Measurements from ENCODE around the gene SUGCT. TPM values are rescaled to one million over a fixed set of nuclear protein-coding genes. Genes with fewer than 3 reads are reported as not detected.

Gene SUGCT
- total RNA-seq, 1 experiment from 2014 or later, result 4.6 TPM

DNA sequence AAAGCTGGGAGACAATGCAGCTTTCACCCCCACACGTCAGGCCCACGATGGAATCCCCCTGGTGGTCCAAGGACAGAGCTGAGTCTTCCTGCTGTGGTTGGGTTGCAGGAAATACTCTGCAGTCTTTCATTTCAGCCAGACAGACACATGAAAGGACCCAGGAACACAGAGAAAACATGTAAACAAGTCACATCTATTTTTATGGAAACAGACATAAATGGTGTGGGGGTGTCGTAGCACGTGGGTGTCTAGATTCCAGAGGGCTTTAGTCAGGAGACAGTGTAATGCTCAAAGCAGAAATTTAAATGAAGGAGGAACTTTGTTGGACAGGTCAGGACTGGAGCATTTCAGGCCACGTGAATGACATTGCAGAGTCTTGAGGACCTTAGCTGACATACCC is 444.6 kb downstream of the SUGCT start (continued):
- no peak for TF ChIP-seq ZNF423 (CRISPR knock-in tag; IDR thresholded peaks at IDR 0.05)
- TF ChIP-seq PRRX2 (CRISPR knock-in tag; IDR thresholded peaks at IDR 0.05), result no peak
- TF ChIP-seq, protein P1, sequence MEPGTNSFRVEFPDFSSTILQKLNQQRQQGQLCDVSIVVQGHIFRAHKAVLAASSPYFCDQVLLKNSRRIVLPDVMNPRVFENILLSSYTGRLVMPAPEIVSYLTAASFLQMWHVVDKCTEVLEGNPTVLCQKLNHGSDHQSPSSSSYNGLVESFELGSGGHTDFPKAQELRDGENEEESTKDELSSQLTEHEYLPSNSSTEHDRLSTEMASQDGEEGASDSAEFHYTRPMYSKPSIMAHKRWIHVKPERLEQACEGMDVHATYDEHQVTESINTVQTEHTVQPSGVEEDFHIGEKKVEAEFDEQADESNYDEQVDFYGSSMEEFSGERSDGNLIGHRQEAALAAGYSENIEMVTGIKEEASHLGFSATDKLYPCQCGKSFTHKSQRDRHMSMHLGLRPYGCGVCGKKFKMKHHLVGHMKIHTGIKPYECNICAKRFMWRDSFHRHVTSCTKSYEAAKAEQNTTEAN (CRISPR knock-in tag; IDR thresholded peaks at IDR 0.05), result no peak
- no peak for TF ChIP-seq E2F5 (CRISPR knock-in tag; IDR thresholded peaks at IDR 0.05)
- TF ChIP-seq MAX (CRISPR knock-in tag; IDR thresholded peaks at IDR 0.05), result no peak
- no peak for TF ChIP-seq NFE2L1 (CRISPR knock-in tag; IDR thresholded peaks at IDR 0.05)
- TF ChIP-seq GTF2I (CRISPR knock-in tag; conservative IDR thresholded peaks at IDR 0.05), result no peak
- TF ChIP-seq, protein P2, sequence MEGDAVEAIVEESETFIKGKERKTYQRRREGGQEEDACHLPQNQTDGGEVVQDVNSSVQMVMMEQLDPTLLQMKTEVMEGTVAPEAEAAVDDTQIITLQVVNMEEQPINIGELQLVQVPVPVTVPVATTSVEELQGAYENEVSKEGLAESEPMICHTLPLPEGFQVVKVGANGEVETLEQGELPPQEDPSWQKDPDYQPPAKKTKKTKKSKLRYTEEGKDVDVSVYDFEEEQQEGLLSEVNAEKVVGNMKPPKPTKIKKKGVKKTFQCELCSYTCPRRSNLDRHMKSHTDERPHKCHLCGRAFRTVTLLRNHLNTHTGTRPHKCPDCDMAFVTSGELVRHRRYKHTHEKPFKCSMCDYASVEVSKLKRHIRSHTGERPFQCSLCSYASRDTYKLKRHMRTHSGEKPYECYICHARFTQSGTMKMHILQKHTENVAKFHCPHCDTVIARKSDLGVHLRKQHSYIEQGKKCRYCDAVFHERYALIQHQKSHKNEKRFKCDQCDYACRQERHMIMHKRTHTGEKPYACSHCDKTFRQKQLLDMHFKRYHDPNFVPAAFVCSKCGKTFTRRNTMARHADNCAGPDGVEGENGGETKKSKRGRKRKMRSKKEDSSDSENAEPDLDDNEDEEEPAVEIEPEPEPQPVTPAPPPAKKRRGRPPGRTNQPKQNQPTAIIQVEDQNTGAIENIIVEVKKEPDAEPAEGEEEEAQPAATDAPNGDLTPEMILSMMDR (IDR thresholded peaks at IDR 0.05), result no peak
- TF ChIP-seq ESRRA (CRISPR knock-in tag; IDR thresholded peaks at IDR 0.05; ENCODE audit: borderline replicate concordance), result no peak
- TF ChIP-seq, protein P3, sequence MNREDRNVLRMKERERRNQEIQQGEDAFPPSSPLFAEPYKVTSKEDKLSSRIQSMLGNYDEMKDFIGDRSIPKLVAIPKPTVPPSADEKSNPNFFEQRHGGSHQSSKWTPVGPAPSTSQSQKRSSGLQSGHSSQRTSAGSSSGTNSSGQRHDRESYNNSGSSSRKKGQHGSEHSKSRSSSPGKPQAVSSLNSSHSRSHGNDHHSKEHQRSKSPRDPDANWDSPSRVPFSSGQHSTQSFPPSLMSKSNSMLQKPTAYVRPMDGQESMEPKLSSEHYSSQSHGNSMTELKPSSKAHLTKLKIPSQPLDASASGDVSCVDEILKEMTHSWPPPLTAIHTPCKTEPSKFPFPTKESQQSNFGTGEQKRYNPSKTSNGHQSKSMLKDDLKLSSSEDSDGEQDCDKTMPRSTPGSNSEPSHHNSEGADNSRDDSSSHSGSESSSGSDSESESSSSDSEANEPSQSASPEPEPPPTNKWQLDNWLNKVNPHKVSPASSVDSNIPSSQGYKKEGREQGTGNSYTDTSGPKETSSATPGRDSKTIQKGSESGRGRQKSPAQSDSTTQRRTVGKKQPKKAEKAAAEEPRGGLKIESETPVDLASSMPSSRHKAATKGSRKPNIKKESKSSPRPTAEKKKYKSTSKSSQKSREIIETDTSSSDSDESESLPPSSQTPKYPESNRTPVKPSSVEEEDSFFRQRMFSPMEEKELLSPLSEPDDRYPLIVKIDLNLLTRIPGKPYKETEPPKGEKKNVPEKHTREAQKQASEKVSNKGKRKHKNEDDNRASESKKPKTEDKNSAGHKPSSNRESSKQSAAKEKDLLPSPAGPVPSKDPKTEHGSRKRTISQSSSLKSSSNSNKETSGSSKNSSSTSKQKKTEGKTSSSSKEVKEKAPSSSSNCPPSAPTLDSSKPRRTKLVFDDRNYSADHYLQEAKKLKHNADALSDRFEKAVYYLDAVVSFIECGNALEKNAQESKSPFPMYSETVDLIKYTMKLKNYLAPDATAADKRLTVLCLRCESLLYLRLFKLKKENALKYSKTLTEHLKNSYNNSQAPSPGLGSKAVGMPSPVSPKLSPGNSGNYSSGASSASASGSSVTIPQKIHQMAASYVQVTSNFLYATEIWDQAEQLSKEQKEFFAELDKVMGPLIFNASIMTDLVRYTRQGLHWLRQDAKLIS (CRISPR knock-in tag; IDR thresholded peaks at IDR 0.05; ENCODE audit: borderline replicate concordance), result no peak
- no peak for TF ChIP-seq SMAD3 (CRISPR knock-in tag; IDR thresholded peaks at IDR 0.05; ENCODE audit: borderline replicate concordance)
- no peak for TF ChIP-seq ZNF219 (CRISPR knock-in tag; IDR thresholded peaks at IDR 0.05; ENCODE audit: borderline replicate concordance)

DNA sequence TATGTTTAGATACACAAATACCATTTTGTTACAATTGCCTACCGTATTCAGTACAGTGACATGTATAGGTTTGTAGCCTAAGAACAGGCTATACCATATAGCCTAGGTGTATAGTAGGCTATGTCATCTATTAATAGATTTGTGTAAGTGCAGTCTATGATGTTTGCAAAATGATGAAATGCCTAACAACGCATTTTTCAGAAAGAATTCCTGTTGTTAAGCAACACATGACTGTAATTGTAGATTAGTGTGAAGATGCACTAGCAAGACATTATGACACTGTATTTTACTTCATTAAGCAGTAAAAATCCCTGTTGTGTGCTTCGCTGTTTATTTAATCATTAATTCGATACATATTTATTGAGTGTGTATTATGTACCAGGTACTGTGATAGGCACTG is 446.0 kb downstream of the SUGCT start:
- no peak for ATAC-seq
- TF ChIP-seq MYBL2 (CRISPR knock-in tag; IDR thresholded peaks at IDR 0.05) (no peak), CREB1 (CRISPR knock-in tag; IDR thresholded peaks at IDR 0.05) (no peak), E2F1 (CRISPR knock-in tag; IDR thresholded peaks at IDR 0.05) (no peak), ZNF263 (CRISPR knock-in tag; IDR thresholded peaks at IDR 0.05; ENCODE audit: low read depth) (no peak), KAT7 (CRISPR knock-in tag; IDR thresholded peaks at IDR 0.05; ENCODE audit: borderline replicate concordance) (no peak), FOXJ3 (CRISPR knock-in tag; IDR thresholded peaks at IDR 0.05; ENCODE audit: borderline replicate concordance) (no peak), MLX (CRISPR knock-in tag; IDR thresholded peaks at IDR 0.05) (no peak), RORB (CRISPR knock-in tag; IDR thresholded peaks at IDR 0.05) (no peak)
- TF ChIP-seq, protein P4, sequence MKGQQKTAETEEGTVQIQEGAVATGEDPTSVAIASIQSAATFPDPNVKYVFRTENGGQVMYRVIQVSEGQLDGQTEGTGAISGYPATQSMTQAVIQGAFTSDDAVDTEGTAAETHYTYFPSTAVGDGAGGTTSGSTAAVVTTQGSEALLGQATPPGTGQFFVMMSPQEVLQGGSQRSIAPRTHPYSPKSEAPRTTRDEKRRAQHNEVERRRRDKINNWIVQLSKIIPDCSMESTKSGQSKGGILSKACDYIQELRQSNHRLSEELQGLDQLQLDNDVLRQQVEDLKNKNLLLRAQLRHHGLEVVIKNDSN (CRISPR knock-in tag; IDR thresholded peaks at IDR 0.05), result no peak
- TF ChIP-seq, protein P5, sequence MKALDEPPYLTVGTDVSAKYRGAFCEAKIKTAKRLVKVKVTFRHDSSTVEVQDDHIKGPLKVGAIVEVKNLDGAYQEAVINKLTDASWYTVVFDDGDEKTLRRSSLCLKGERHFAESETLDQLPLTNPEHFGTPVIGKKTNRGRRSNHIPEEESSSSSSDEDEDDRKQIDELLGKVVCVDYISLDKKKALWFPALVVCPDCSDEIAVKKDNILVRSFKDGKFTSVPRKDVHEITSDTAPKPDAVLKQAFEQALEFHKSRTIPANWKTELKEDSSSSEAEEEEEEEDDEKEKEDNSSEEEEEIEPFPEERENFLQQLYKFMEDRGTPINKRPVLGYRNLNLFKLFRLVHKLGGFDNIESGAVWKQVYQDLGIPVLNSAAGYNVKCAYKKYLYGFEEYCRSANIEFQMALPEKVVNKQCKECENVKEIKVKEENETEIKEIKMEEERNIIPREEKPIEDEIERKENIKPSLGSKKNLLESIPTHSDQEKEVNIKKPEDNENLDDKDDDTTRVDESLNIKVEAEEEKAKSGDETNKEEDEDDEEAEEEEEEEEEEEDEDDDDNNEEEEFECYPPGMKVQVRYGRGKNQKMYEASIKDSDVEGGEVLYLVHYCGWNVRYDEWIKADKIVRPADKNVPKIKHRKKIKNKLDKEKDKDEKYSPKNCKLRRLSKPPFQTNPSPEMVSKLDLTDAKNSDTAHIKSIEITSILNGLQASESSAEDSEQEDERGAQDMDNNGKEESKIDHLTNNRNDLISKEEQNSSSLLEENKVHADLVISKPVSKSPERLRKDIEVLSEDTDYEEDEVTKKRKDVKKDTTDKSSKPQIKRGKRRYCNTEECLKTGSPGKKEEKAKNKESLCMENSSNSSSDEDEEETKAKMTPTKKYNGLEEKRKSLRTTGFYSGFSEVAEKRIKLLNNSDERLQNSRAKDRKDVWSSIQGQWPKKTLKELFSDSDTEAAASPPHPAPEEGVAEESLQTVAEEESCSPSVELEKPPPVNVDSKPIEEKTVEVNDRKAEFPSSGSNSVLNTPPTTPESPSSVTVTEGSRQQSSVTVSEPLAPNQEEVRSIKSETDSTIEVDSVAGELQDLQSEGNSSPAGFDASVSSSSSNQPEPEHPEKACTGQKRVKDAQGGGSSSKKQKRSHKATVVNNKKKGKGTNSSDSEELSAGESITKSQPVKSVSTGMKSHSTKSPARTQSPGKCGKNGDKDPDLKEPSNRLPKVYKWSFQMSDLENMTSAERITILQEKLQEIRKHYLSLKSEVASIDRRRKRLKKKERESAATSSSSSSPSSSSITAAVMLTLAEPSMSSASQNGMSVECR (CRISPR knock-in tag; IDR thresholded peaks at IDR 0.05; ENCODE audit: borderline replicate concordance), result no peak

More for the DNA sequence above, 446.0 kb downstream of the SUGCT start:
- Mint-ChIP-seq H3K9me3 (peaks cover 5% of the 10 kb centered on the region; the same call in 1 of the 2 replicates), H3K27me3 (ENCODE audit: low read depth) (no peaks in the 10 kb centered on the region), H3K4me3 (no peak overlapping the region), H3K36me3 (no peaks in the 10 kb centered on the region), H3K27ac (no peak overlapping the region), H3K4me1 (peaks cover 39% of the 10 kb centered on the region)
- DNase-seq (ENCODE audit: low spot score), result no peak
- CTCF ChIA-PET, result no interaction called here
- POLR2A ChIA-PET, result no interaction called here
